Stimulated activated CD4-positive, alpha-beta T cell treated with anti-CD3 and anti-CD28 coated beads, Interleukin-15, amount 100 ng/mL, for 24 hours (primary cell): ENCODE data around the gene SUSD3.
A peak's percentile ranks its signal among the peaks of the same experiment; 100 is the strongest.
"Not testable (repeated sequence)": the region's sequence is repeated elsewhere in the genome, so short reads cannot be mapped to it uniquely, and the experiment has no call there.

Experiments
- DNase-seq: peaks from one replicate; pipeline ENCODE4 v3.0.0-alpha.2; 2020

The SUSD3 gene

GRCh38 chr9:93058355-93059010 is at the start of gene SUSD3:
TSS of gene SUSD3 (plus strand) at chr9:93058701. CDS start at chr9:93058743, 42 bp downstream.
- peak; percentile 78 for DNase-seq

DNA sequence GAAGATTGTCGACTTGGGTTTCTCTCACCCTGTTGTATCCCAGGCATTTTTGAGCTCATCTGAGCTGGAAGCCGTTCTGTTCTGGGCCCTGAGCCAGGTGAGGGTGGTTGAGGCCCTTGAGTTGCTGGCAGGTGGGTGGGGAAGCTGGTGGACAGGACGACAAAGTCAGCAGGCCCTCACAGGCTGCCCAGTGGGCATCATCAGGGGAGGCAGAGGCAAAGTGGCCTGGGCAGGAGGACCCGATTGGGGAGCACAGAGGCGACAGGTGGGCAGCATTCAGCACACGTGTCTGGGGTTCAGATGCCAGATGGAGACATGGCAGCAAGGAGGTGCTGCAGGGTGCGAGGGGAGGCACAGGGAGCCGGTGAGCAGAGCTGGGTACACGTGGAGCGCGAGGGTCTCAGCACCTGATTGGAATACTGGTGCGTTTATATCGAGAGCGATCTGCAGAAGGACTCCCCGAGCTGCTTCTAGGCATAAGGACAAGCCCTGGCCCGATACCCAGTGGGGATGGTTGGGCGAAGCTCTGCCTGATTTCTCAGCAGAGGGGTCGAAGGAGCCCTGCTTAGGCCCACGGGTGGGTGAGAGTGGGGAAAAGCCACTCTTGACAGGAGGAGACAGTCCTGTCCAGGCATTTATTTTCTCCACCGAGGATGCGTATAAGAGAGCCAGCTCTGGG is 49.0 kb upstream of the SUSD3 start:
- no peak for DNase-seq

DNA sequence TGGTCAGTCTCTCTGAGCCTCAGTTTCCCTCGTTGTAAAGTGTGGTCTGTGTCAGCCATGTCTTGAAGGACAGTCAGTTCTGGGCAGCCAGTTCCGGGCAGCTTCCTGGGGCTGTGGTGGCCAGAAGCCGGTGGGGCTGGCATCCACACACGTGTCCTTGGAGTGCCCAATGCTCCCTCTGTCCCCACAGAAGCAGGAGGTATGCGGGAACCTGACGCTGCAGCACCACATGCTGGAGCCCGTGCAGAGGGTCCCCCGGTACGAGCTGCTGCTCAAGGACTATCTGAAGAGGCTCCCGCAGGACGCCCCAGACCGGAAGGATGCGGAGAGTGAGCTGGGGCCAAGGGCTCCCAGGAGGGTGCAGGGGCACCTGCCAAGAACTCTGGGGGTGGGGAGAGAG is 48.4 kb upstream of the SUSD3 start:
- no peak for DNase-seq

GRCh38 chr9:93010704-93011103 is 47.8 kb upstream of the SUSD3 start:
- no peak for DNase-seq

DNA sequence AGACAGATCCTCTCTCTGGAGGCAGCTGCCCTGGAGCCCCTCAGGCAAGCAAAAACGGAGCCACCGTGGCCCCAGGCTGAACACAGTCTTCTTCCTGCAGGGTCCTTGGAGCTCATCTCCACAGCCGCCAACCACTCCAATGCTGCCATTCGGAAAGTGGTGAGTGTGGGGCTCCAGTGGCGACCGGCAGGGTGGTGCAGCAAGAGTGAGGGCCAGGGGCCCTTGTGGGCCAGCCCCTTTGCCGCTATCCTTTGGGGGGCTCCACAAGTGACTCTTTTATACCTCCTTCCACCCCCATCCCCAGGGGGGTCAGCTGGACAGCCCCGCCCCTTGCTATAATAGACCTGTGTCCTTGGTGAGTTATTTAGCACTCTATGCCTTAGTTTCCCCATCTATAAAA is 47.4 kb upstream of the SUSD3 start:
- DNase-seq: no peak

- DNase-seq: no peak
These were observed 45.3 kb upstream of the SUSD3 start for GRCh38 chr9:93012963-93013855.

- DNase-seq: no peak
These were observed 44.5 kb upstream of the SUSD3 start for GRCh38 chr9:93013856-93014582.

DNA sequence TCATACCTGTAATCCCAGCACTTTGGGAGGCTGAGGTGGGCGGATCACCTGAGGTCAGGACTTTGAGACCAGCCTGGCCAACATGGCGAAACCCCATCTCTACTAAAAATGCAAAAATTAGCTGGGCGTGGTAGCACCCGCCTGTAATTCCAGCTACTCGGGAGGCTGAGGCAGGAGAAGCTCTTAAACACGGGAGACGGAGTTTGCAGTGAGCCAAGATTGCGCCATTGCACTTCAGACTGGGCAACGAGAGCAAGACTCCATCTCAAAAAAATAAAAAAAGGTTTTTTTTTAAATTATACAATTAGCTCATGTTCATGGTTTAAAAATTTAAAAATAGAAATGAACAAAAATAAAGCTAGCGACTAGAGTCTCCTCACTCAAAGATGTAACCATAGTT is 43.3 kb upstream of the SUSD3 start:
- DNase-seq: not testable (repeated sequence)

DNA sequence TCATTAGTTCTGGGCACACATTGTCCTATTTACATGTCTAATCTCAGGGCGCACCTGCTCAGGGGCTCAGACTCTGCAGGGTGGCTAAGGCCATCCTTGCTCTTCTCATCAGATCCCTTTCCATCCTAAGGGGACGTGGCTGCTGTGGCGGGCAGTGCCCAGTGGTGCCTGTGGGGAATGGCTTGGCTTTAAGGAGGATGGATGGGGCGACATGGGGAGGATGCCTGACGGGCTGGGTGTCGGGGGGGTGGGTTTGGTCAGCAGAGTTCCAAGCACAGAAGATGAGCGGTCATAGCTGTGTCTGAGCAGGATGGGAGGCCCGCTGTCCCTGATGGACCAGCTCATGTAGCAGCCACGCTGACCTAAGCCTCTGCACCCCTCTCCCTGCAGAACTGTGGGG is 40.9 kb upstream of the SUSD3 start:
- DNase-seq: no peak

DNA sequence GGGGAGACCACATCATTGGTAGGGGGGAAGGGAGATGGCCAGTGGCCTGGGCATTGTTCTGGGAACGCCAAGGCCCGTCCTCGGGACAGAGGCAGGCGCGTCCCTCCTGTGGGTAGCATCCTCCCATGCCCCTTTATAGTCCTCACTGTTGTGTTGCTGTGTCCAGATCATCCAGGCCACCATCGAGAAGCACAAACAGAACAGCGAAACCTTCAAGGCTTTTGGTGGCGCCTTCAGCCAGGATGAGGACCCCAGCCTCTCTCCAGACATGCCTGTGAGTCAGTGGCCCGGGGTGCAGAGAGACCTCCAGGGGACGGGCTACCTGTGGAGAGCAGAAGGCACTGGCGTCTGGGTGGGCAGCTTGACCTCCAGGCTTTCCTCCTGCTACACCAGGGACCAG is 38.4 kb upstream of the SUSD3 start:
- DNase-seq: no peak

- peak; percentile 30 for DNase-seq
These were observed 37.5 kb upstream of the SUSD3 start for GRCh38 chr9:93020771-93021670.

GRCh38 chr9:93022066-93022465 is 36.4 kb upstream of the SUSD3 start:
- DNase-seq: no peak

DNA sequence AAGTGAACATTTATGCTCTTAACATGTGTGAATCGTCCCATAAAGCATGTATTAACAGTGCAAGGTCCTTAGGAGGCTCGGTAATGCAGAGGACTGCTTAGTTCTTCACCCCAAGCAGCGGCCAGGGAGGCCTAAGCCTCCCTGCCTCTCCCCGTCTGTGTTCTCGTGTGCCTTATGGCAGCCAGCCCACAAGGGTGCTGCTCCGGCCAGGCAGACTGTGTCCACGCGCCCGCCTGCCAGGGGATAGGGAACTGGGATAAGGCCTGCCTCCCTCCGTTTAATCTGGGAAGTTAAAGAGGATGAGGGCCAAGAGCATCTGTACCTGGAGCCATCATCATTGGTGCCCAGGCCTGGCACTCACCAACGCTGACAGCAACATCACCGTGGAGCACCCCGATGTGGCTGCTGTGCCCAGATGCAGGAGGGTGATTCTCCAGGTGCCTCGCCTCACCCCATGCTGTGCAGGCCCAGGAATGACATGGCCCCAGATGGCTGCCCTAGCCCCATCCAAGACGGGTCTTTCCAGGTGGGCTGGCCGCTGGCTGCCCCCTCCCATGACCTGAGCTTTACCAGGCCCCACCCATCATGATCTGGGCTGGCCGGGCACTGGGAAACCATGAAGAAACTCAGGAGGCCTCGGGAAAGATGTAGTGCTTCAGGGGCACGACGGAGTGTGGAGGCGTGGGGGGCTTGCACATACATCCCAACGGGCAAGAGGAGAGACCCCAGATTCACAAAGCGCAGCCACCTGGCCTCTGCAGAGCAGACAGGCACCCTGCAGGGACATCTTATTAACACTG is 35.6 kb upstream of the SUSD3 start:
- no peak for DNase-seq

- DNase-seq: no peak
These were observed 35.0 kb upstream of the SUSD3 start for GRCh38 chr9:93023521-93023815.

DNA sequence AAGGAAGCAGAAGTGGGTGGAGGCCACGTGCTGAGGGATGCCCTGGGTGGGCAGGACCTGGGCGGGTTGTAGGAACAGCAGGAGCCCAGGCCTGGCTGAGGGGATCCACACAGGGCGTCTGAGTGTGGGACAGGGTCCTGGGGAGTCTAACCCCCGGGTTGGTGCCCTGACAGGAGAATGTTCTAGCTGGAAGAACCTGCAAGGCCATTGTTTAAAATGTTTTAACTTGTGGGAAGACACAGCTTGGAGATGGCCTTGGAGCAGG is 33.9 kb upstream of the SUSD3 start:
- no peak for DNase-seq

GRCh38 chr9:93024986-93025630 is 33.4 kb upstream of the SUSD3 start:
- no peak for DNase-seq

- no peak for DNase-seq
These were observed 32.8 kb upstream of the SUSD3 start for GRCh38 chr9:93025736-93026135.

DNA sequence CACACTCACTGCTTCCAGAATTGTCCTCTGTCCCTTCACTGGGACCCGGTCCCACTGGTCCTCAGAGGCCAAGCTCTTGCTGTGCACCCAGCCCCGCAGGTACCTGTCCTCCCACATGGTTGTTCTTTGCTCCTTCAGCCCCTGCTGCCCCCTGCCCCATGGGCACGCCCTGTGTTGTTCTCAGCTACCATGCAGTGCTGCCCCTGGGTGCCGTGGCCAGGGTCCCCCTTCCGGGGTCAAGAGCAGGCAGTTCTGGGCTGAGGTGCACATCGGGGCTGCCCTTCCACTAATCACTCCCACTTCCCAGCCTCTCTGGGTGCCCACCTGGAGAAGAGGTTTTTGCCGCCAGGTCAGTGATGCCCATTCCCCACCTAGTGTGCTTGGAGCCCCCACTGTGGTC is 31.9 kb upstream of the SUSD3 start:
- no peak for DNase-seq

DNA sequence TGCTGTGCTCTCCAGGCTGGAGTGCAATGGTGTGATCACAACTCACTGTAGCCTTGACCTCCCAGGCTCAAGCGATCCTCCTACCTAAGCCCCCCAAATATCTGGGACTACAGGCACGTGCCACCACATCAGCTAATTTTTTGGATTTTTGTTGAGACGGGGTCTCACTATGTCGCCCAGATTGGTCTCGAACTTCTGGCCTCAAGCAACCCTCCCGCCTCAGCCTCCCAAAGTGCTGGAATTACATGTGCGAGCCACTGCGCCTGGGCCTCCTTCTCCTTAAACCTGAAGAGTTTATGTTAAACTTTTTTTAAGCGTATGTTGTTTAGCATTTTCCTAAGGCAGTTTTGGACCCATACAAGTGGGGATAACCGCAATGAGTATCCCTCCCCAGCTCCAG is 30.8 kb upstream of the SUSD3 start:
- no peak for DNase-seq

DNA sequence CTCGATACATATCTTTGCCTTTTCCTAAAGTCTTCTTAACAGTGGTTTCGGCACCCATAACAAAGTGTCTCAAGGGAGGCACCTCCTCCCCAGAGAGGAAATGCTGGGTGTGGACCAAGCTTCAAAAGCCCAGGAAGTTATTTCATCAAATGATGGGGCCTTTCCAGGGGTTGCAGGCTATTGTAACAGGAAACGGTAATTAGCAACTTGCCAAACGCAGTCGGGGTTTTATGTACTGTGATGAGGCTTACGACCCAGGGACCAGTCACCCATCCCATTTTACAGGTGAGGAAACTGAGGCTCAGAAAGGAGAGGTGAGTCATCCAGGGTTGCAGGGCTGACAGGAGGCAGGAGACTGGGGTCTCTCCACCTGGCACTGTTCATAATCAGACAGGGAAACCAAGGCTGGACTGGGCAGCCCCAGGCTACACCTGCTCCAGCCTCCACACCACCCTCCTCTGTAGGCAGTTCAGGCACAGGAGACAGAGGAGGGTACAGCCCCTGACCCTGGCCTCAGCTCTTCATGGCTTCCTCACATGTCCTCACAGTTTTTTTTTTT is 30.0 kb upstream of the SUSD3 start:
- peak; percentile 56 for DNase-seq
